HepG2 (cell line): ENCODE measurements around the gene ELL3. TPM values are rescaled to one million over a fixed set of nuclear protein-coding genes. Genes with fewer than 3 reads are reported as not detected.

ENCODE experiments used
- BORCS8-MEF2B ChIP-seq: sonication (generic); formaldehyde crosslinking; IDR thresholded peaks from 2 replicates; pipeline ENCODE4 v1.8.0; 2022; ENCODE audit warnings: mild to moderate bottlenecking, missing genetic modification reagents
- CSRNP1 ChIP-seq: sonication (generic); formaldehyde crosslinking; IDR thresholded peaks from 2 replicates; pipeline ENCODE4 v1.8.1; 2023; ENCODE audit warnings: mild to moderate bottlenecking, missing genetic modification reagents
- FOSL2 ChIP-seq: sonication (generic); formaldehyde crosslinking; IDR thresholded peaks from 2 replicates; pipeline ENCODE4 v1.4.0; 2020; ENCODE audit warnings: missing genetic modification reagents
- FOXC1 ChIP-seq: sonication (generic); formaldehyde crosslinking; IDR thresholded peaks from 2 replicates; pipeline ENCODE4 v1.8.0; 2022; ENCODE audit warnings: mild to moderate bottlenecking, missing genetic modification reagents, borderline replicate concordance
- MAFG ChIP-seq: sonication (generic); formaldehyde crosslinking; IDR thresholded peaks from 2 replicates; pipeline ENCODE4 v1.5.1; 2020; ENCODE audit warnings: mild to moderate bottlenecking, missing genetic modification reagents
- MAX ChIP-seq: IDR thresholded peaks from 2 replicates; pipeline ENCODE4 v1.6.1; 2012; ENCODE audit warnings: inconsistent platforms
- MTA3 ChIP-seq: sonication (generic); formaldehyde crosslinking; IDR thresholded peaks from 2 replicates; pipeline ENCODE4 v1.4.0; 2020; ENCODE audit warnings: missing genetic modification reagents
- MXI1 ChIP-seq: IDR thresholded peaks from 3 replicates; pipeline ENCODE4 v1.6.1; 2012; ENCODE audit warnings: low read depth, low read length, inconsistent platforms, borderline replicate concordance
- NFE2L2 ChIP-seq: fragments of 150-350 bp; IDR thresholded peaks from 2 replicates; pipeline ENCODE4 v1.6.1; 2014; ENCODE audit warnings: low read length
- POLR2AphosphoS2 ChIP-seq: IDR thresholded peaks from 2 replicates; pipeline ENCODE4 v1.6.1; 2011; ENCODE audit warnings: low read depth, low read length, improper control_type of control experiment
- SIX4 ChIP-seq: sonication (generic); formaldehyde crosslinking; IDR thresholded peaks from 2 replicates; pipeline ENCODE4 v1.4.0; 2020; ENCODE audit warnings: missing genetic modification reagents
- SP1 ChIP-seq, 2 experiments: fragments of 450-650 bp in 1 of 2; sonication (generic) in 1 of 2; formaldehyde crosslinking in 1 of 2; IDR thresholded peaks; 2 replicates each; pipeline versions ENCODE4 v1.4.0 to v1.6.1; 2016 to 2020; ENCODE audit warnings: missing genetic modification reagents in 1 of 2
- SP140L ChIP-seq: sonication (generic); formaldehyde crosslinking; IDR thresholded peaks from 2 replicates; pipeline ENCODE4 v1.4.0; 2020; ENCODE audit warnings: missing genetic modification reagents, borderline replicate concordance
- TFE3 ChIP-seq: IDR thresholded peaks from 2 replicates; pipeline ENCODE4 v1.6.1; 2016
- ZKSCAN1 ChIP-seq: fragments of 150-350 bp; IDR thresholded peaks from 2 replicates; pipeline ENCODE4 v1.6.1; 2014; ENCODE audit warnings: low read length
- ZNF136 ChIP-seq: sonication (generic); formaldehyde crosslinking; IDR thresholded peaks from 2 replicates; pipeline ENCODE4 v1.8.1; 2022; ENCODE audit warnings: low read depth, mild to moderate bottlenecking, moderate library complexity, missing genetic modification reagents
- ZNF138 ChIP-seq: sonication (generic); formaldehyde crosslinking; IDR thresholded peaks from 2 replicates; pipeline ENCODE4 v1.5.0; 2020; ENCODE audit warnings: mild to moderate bottlenecking, low read depth, missing genetic modification reagents
- ZNF282 ChIP-seq: fragments of 450-650 bp; IDR thresholded peaks from 2 replicates; pipeline ENCODE4 v1.6.1; 2018; ENCODE audit not compliant: partially characterized antibody
- ZNF713 ChIP-seq: sonication (generic); formaldehyde crosslinking; IDR thresholded peaks from 2 replicates; pipeline ENCODE4 v1.4.0; 2020; ENCODE audit warnings: mild to moderate bottlenecking, missing genetic modification reagents
- ZNF792 ChIP-seq: IDR thresholded peaks from 2 replicates; pipeline ENCODE4 v1.6.1; 2016
- polyA plus RNA-seq, 8 experiments: library from polyadenylated mRNA; depleted of rRNA in 3 of 8; stranded (reverse) in 7 of 8; unstranded in 1 of 8; fragments of >200 nt; fragmentation: Illumina TruSeq in 4 of 8; extraction: Trizol in 4 of 8; gene quantifications; 2 replicates each; pipeline versions ENCODE4 v1.2.1 to v1.2.3, GENCODE V29; 2011 to 2016; ENCODE audit warnings: low read depth in 4 of 8, missing spikeins in 1 of 8, mixed read lengths in 1 of 8; ENCODE audit not compliant: insufficient read depth in 1 of 8
- total RNA-seq, 5 experiments: library from RNA; depleted of rRNA; stranded (reverse); fragments of >200 nt; fragmentation: Illumina TruSeq; extraction: Trizol; gene quantifications; 2 replicates each; pipeline ENCODE4 v1.2.3, GENCODE V29; 2016; ENCODE audit warnings: low read depth in 1 of 5
- TF ChIP-seq, protein P1 (sequence below): IDR thresholded peaks from 2 replicates; pipeline ENCODE4 v1.6.1; 2012; ENCODE audit warnings: low read length, improper control_type of control experiment
- TF ChIP-seq, protein P2 (sequence below): sonication (generic); formaldehyde crosslinking; IDR thresholded peaks from 2 replicates; pipeline ENCODE4 v1.9.0; 2021; ENCODE audit warnings: missing genetic modification reagents, mild to moderate bottlenecking, borderline replicate concordance

The ELL3 gene
- total and polyA plus RNA-seq, 2 of the 13 experiments (the other 11 are each of a cell fraction or from before 2014, with no cell fraction given), result 6.1 to 8.8 TPM

- TF ChIP-seq TFE3 (CRISPR knock-in tag) (0 out of 2 replicates have a peak, but pooled peaks have one; percentile 37), CSRNP1 (peak; percentile 61; the same call in 1 of the 2 replicates), MAX (peak; percentile 58), MAFG (CRISPR knock-in tag) (no peak), FOSL2 (CRISPR knock-in tag) (peak; percentile 34), FOXC1 (no peak), ZKSCAN1 (no peak), ZNF282 (no peak), ZNF136 (CRISPR knock-in tag) (no peak), MTA3 (CRISPR knock-in tag) (no peak), MXI1 (peak; percentile 91; the same call in 1 of the 3 replicates), SP1 (IDR thresholded peaks at IDR 0.05) (no peak), SP1 (CRISPR knock-in tag; IDR thresholded peaks at IDR 0.05) (peak; percentile 65), POLR2AphosphoS2 (peak; percentile 84; the same call in 1 of the 2 replicates), ZNF713 (CRISPR knock-in tag) (no peak), BORCS8-MEF2B (CRISPR knock-in tag) (peak; percentile 76; the same call in 1 of the 2 replicates), NFE2L2 (no peak), SIX4 (0 out of 2 replicates have a peak, but pooled peaks have one; percentile 13), ZNF138 (CRISPR knock-in tag) (peak; percentile 13; the same call in 1 of the 2 replicates), ZNF792 (peak; percentile 58; the same call in 1 of the 2 replicates), SP140L (0 out of 2 replicates have a peak, but pooled peaks have one; percentile 31)
- TF ChIP-seq, protein P1, sequence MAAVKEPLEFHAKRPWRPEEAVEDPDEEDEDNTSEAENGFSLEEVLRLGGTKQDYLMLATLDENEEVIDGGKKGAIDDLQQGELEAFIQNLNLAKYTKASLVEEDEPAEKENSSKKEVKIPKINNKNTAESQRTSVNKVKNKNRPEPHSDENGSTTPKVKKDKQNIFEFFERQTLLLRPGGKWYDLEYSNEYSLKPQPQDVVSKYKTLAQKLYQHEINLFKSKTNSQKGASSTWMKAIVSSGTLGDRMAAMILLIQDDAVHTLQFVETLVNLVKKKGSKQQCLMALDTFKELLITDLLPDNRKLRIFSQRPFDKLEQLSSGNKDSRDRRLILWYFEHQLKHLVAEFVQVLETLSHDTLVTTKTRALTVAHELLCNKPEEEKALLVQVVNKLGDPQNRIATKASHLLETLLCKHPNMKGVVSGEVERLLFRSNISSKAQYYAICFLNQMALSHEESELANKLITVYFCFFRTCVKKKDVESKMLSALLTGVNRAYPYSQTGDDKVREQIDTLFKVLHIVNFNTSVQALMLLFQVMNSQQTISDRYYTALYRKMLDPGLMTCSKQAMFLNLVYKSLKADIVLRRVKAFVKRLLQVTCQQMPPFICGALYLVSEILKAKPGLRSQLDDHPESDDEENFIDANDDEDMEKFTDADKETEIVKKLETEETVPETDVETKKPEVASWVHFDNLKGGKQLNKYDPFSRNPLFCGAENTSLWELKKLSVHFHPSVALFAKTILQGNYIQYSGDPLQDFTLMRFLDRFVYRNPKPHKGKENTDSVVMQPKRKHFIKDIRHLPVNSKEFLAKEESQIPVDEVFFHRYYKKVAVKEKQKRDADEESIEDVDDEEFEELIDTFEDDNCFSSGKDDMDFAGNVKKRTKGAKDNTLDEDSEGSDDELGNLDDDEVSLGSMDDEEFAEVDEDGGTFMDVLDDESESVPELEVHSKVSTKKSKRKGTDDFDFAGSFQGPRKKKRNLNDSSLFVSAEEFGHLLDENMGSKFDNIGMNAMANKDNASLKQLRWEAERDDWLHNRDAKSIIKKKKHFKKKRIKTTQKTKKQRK, result no peak
- TF ChIP-seq, protein P2, sequence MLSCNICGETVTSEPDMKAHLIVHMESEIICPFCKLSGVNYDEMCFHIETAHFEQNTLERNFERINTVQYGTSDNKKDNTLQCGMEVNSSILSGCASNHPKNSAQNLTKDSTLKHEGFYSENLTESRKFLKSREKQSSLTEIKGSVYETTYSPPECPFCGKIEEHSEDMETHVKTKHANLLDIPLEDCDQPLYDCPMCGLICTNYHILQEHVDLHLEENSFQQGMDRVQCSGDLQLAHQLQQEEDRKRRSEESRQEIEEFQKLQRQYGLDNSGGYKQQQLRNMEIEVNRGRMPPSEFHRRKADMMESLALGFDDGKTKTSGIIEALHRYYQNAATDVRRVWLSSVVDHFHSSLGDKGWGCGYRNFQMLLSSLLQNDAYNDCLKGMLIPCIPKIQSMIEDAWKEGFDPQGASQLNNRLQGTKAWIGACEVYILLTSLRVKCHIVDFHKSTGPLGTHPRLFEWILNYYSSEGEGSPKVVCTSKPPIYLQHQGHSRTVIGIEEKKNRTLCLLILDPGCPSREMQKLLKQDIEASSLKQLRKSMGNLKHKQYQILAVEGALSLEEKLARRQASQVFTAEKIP (CRISPR knock-in tag), result no peak
Measured at GRCh38 chr15:43800286-43801141, 23.7 kb upstream of the ELL3 start, which contains the start of gene HYPK (continued).
